WERI-Rb-1 (cell line): ENCODE data around the gene MRPS15.
"Not testable (repeated sequence)": the region's sequence is repeated elsewhere in the genome, so short reads cannot be mapped to it uniquely, and the experiment has no call there.

Experiments used
- DNase-seq: peaks from one replicate; pipeline ENCODE4 v3.0.0-alpha.2; 2020
- H3K27ac ChIP-seq: fragments of 250-450 bp; sonication (Bioruptor Pico); 2 replicates; pipeline ENCODE4 v1.5.1; 2020; ENCODE audit warnings: mild to moderate bottlenecking, moderate library complexity
- H3K27me3 ChIP-seq: fragments of 250-450 bp; sonication (Bioruptor Pico); 2 replicates; pipeline ENCODE4 v1.5.1; 2021; ENCODE audit warnings: mild to moderate bottlenecking, low read depth, moderate library complexity; ENCODE audit not compliant: insufficient read depth, severe bottlenecking
- H3K36me3 ChIP-seq: fragments of 250-450 bp; sonication (Bioruptor Pico); 2 replicates; pipeline ENCODE4 v1.5.1; 2020; ENCODE audit warnings: mild to moderate bottlenecking, moderate library complexity
- H3K4me3 ChIP-seq: 2 replicates; pipeline ENCODE4 v1.5.1; 2011; ENCODE audit warnings: low read depth, mild to moderate bottlenecking, control low read depth, low read length
- H3K9me3 ChIP-seq: fragments of 250-450 bp; sonication (Bioruptor Pico); 2 replicates; pipeline ENCODE4 v1.5.1; 2021; ENCODE audit warnings: mild to moderate bottlenecking, moderate library complexity; ENCODE audit not compliant: severe bottlenecking
- CTCF ChIP-seq: IDR thresholded peaks from 2 replicates; pipeline ENCODE4 v1.5.1; 2011; ENCODE audit warnings: low read depth, mild to moderate bottlenecking, control low read depth, inconsistent platforms, low read length

Gene MRPS15

GRCh38 chr1:36494971-36495370 lies 30.8 kb upstream of the MRPS15 start:
- no peaks in the 10 kb centered on the region for H3K9me3 ChIP-seq
- H3K36me3 ChIP-seq = no peaks in the 10 kb centered on the region
- H3K27me3 ChIP-seq = no peaks in the 10 kb centered on the region
- DNase-seq = no peak
- TF ChIP-seq CTCF = no peak
- H3K27ac ChIP-seq = no peak overlapping the region
- H3K4me3 ChIP-seq = no peak overlapping the region

GRCh38 chr1:36493524-36493923 lies 29.3 kb upstream of the MRPS15 start:
- no peak for TF ChIP-seq CTCF
- Histone ChIP-seq H3K4me3 (no peak overlapping the region), H3K36me3 (no peaks in the 10 kb centered on the region), H3K27ac (no peak overlapping the region), H3K27me3 (no peaks in the 10 kb centered on the region), H3K9me3 (no peaks in the 10 kb centered on the region)
- no peak for DNase-seq

- no peak for TF ChIP-seq CTCF
- DNase-seq = no peak
- no peaks in the 10 kb centered on the region for H3K9me3 ChIP-seq
- H3K27ac ChIP-seq = no peak overlapping the region
- no peak overlapping the region for H3K4me3 ChIP-seq
- H3K27me3 ChIP-seq = no peaks in the 10 kb centered on the region
- H3K36me3 ChIP-seq = no peaks in the 10 kb centered on the region
Observed at GRCh38 chr1:36492491-36492890, 28.3 kb upstream of the MRPS15 start.

GRCh38 chr1:36489258-36490051 lies 25.3 kb upstream of the MRPS15 start:
- DNase-seq, H3K27ac ChIP-seq, H3K4me3 ChIP-seq, H3K9me3 ChIP-seq, H3K27me3 ChIP-seq, H3K36me3 ChIP-seq: not testable (repeated sequence)

GRCh38 chr1:36487906-36488305 lies 23.7 kb upstream of the MRPS15 start:
- Histone ChIP-seq H3K4me3 (no peak overlapping the region), H3K9me3 (no peaks in the 10 kb centered on the region), H3K27ac (no peak overlapping the region), H3K36me3 (no peaks in the 10 kb centered on the region), H3K27me3 (no peaks in the 10 kb centered on the region)
- no peak for TF ChIP-seq CTCF
- no peak for DNase-seq

- not testable (repeated sequence) for DNase-seq, H3K27ac ChIP-seq
Observed at GRCh38 chr1:36487336-36487725, 23.1 kb upstream of the MRPS15 start.

More at GRCh38 chr1:36487336-36487725, 23.1 kb upstream of the MRPS15 start:
- H3K36me3 ChIP-seq, H3K9me3 ChIP-seq, H3K4me3 ChIP-seq, H3K27me3 ChIP-seq: not testable (repeated sequence)
